GM19023 (cell line): ENCODE measurements around the gene AOAH.

ENCODE experiments used
- ATAC-seq: cut with Tn5 transposase; IDR thresholded peaks from one replicate; pipeline ENCODE4 v1.9.1; 2021; ENCODE audit warnings: mild to moderate bottlenecking, moderate library complexity; ENCODE audit not compliant: unreplicated experiment

The AOAH gene

DNA sequence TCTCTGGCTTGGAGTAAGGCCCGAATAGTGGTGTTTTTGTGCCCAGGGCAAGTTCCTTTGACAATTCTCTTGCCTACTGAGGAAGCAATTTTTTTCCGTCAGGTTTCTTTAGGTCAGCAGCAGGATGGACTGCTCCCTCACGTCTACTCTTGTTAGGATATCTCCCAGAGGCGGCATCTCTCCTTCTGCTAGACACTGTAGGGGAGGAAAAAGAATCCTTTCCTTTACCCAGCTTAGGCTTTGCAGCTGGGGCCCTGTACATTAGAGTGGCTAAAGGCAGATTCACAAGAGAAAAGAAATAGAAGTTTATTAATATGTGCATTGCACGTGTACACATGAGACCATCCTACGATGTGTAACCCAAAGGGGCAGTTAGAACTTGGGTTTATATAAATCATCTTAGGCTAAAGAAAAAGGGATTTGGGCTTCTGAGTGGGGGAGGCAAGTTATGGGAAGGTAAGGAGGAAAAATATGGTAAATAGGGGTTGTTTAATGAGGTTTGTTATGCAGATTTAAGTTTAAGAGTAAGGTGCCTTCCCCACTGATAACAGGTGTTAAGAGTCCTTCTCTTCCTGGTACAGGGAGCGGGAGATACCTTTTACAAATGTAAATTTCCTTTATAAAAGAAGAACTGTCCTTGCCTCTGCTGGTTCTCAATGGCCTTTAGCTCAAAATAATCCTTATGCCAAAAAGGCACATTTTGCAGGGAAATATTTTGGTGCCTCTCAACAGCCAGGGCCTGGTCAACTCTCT is 156.4 kb downstream of the AOAH start:
- ATAC-seq: no peak

DNA sequence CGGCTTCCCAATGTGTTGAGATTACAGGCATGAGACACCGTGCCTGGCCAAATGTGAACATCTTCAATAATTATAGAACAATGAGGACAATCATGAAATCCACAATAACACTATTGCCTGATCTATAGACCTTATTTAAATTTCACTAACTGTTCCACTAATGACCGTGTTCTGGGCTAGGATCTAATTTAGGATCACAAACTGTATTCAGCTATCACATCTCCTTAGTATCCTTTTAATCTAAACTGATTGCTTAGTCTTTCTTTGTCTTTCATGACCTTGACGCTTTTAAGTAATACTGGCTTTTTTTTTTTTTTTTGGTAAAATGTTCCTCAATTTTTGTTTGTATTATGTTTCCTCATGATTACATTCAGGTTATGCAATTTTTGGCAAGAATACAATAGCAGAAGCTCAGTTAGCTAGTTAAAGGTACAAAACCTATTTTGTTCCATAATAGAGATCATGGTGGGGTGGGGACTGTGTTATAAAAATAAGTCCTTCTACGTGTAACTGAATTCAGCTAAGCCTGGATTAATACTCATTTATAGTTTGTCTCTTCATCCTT is 158.4 kb downstream of the AOAH start:
- ATAC-seq: no peak

DNA sequence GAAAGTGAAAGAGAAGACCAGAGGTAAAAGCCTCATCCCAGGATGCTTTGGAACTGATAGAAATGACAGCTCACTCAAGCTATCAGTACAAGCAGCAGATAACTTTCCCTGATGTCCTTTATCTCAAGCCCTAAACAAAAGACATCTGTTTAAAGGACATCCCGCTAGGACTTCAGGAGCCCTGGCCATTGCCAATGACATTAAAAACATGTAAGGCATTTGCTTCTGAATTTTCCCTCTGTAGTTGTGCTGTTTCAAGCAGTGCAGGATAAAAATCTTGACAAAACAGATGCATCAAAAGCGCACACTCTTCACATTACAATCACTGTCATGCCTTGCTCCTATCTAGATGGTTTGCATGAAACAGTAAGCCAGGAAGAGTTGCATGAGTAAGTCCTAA is 159.8 kb downstream of the AOAH start:
- no peak for ATAC-seq

- no peak for ATAC-seq
Observed at GRCh38 chr7:36563706-36564327, 160.5 kb downstream of the AOAH start.

GRCh38 chr7:36562121-36562520 is 162.2 kb downstream of the AOAH start:
- no peak for ATAC-seq

DNA sequence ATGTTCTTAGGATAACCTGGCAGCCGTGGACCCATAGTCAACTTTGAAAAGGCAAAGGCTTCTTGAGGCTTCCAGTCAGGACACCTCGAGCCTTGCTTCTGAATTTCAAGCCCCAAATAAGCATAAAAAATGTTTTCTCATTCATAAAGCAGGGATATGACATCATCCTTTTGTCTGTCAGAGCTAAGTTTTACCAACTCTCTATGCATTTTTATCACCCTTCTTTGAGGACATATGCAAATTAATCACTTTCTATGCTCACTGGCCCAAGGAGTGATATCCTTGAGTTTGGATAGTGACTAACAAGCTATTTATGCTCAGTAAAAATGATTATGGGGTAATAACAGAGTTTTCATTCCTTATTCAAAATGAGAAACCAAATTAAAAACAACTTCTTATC is 175.3 kb downstream of the AOAH start:
- no peak for ATAC-seq

DNA sequence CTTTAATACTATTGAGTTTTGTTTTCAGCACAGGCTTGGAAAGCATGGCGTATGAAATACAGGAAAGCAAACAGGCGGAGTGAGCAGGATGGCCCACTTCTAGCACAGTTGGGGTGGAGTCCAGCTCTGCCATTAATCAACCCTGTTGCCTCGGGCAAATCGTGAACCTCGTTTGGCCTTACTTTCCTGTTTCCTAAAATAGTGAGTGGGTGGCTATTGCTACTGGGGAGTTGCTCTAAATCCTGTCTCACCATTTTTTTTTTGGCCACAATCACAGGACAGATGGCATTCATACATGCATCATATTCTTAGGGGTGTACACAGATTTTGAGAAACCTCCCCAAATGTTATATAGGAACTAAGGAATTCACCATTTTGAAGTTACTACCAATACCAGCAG is 176.9 kb downstream of the AOAH start:
- ATAC-seq: no peak

DNA sequence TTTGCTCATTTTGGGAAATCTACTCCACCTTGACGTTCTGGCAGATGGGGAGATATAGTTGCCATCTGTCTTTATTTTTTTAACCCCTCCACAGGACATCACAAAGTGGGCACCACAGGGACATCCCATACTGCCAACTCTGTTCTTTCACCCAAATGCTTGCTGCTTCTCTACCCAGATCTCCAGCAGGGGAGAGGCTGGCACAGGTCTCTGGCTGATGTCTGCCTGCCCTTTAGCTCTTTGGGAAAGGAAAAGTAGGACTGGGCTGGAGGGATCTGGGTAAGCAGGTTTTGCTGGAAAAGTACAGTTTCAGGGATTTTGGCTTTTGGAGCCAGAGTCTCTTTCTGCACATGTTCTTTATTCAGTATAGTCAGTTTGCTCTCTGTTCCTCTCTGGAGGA is 178.0 kb downstream of the AOAH start:
- ATAC-seq: no peak

DNA sequence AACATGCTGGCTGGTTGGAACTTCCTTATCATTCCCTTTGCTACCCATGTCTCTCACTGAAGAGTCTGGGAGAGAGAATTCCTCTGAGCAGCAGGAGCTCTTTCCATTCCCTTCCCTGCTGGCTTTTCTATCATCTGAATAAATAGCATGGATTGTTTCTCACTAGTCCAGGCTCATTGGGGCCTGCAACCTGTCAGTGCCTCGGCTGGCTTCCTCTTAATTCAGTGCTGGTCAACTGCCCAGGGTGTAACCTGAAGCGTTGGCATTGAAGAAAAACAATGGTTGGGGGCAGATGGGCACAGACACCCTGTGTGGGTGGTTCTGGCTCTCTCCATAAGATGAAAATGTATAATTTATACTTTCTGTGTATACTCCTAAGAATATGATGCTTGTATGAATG is 179.0 kb downstream of the AOAH start:
- no peak for ATAC-seq

DNA sequence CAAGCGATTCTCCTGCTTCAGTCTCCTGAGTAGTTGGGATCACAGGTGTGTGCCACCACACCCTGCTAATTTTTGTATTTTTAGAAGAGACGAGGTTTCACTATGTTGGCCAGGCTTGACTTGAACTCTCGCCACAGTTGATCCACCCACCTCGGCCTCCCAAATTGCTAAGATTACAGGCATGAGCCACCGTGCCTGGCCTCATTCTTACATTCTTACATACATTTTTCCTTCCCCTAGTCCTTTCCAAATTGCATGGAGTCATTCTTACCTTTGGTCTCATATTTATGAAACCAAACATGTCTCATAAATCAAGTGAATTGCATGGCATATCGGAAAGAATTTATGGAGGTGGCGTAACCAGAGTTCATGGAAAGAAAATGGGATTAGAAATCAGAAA is 186.2 kb downstream of the AOAH start:
- ATAC-seq: no peak

- ATAC-seq: no peak
Observed at GRCh38 chr7:36535866-36536664, 188.2 kb downstream of the AOAH start.

DNA sequence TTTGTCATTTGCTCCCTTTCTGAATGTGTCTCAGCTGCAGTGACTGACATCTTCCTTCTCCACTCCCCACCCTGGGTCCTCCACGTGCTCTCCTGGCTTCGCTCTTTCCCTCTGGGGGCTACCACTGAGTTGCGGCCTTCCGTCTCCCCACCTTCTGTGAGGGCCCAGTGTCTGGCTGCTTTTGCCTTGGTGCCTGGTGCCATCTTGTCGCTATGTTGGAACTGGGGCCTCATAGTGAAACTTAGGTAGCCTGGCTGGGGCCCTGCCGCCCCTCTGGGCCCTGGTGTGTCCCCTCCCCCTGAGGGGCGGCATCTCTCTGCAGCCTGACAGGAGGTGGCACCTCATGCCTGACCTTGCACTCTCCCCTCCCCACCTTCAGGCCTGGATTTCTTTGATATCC is 190.6 kb downstream of the AOAH start:
- no peak for ATAC-seq

DNA sequence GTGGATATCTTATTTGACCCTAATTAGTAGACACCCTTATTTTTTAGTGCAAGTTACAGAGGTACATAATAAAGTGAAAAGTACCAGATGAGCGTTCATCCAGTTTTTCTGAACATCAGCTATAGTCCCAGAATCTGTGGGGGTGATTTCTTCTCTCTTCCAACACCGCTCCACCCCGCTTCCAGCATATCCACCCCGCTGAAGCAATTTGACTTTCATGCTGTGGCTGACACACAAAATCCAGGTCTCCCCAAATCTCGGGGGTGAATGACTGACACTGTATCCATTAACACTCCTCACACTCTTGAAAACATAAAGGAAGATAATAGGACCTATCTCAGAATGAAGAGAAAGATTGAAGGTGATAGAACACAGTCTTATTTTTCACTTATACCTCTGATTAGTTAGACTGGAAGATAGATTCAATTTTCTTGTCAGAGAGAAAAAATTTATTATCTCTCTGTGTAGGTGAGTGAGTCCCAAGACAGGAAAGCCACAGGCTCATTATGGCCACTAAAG is 191.3 kb downstream of the AOAH start:
- no peak for ATAC-seq

GRCh38 chr7:36531951-36532350 is 192.3 kb downstream of the AOAH start:
- no peak for ATAC-seq

DNA sequence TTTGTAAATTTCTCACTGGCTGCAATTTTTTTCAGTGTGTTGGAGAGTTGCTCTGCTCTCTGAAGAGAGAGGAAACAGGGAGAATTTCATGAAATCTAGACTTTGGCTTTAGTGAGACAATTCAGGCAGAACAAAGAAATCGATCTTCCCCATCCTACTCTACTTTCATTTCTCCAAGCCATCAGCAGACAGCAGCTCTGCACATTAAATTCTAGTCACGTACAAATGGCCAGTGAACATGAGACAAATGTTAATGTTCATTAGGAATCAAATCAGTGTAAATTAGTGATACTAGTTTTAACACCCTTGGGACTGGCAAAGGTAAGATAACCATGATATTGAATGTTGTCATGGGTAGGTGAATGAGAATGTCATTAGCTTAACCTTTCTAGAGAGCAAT is 193.8 kb downstream of the AOAH start:
- no peak for ATAC-seq

DNA sequence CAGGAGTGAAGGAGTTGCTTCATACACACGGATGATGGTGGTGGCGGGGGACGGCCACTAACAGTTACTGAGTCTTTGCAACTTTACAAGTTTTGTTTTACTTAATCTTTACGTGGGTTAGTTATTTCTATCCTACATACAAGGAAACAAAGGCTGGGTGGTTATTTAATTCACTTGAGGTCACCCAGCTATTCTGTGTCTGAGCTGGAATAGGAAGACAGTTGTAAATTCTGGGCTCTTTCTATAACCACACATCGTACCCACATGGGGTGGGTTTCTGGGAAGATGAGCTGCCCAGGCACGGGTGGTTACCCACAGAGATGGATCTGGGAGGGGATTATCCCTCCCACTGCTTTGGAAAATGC is 196.8 kb downstream of the AOAH start:
- no peak for ATAC-seq

DNA sequence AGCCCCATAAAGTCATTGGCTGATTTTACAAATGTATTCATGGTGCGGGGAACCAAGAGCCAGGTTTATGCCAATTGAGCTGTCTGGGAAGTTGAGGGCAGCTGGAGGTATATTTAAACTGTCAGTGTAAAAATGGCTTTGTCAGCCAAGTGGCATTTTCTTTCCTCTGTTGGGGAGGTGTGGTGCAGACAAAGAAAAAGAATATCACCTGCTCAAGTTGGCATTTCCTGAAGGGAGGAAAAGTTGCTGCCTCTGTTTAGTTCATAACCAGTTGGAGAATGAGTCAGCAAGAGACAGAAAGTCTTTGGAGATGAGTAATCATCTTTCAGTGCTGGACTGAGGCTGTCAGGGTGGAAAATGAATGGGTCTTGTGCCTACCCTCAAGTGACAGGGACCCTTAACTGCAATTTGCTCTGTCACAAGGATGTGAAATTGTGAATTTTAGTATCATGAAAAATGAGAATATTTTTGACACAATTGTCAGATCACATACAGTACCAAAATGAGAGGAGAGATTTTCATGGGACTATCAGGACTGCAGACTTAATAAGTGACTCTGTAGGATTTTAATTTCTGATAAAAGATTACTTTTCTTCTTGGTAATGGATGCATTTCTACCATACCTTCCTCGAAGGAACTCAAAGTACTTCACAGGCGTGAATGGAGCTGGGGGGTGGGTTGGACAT is 197.3 kb downstream of the AOAH start:
- ATAC-seq: no peak

GRCh38 chr7:36523371-36524101 is 200.8 kb downstream of the AOAH start:
- ATAC-seq: no peak

GRCh38 chr7:36522453-36523007 is 201.8 kb downstream of the AOAH start:
- no peak for ATAC-seq

- ATAC-seq: no peak
Observed at GRCh38 chr7:36521911-36522310, 202.4 kb downstream of the AOAH start.
